Right lobe of liver (tissue), 6 donors: ENCODE data around the gene SELENOM. TPM values are rescaled to one million over a fixed set of nuclear protein-coding genes. Genes with fewer than 3 reads are reported as not detected.

ENCODE experiments used
- ATAC-seq, 4 donors: fragments of 200-7000 bp; cut with Tn5 transposase; one replicate each; pipeline ENCODE4 v1.9.1; 2020; ENCODE audit warnings: mild to moderate bottlenecking in 4 of 4, moderate library complexity in 4 of 4
- DNase-seq, 3 donors: peaks; one replicate each; pipeline ENCODE4 v3.0.0-alpha.2; 2020
- H3K27ac ChIP-seq, 3 donors: fragments of 200-600 bp; one replicate each; pipeline ENCODE4 v1.8.0; 2022
- H3K27me3 ChIP-seq, 2 donors: fragments of 200-600 bp; one replicate each; pipeline ENCODE4 v1.8.0; 2022
- H3K36me3 ChIP-seq, 4 donors: fragments of 200-600 bp; sonication (generic) in 1 of 4; one replicate each; pipeline versions ENCODE4 v1.5.1 to v1.8.0; 2017 to 2022; ENCODE audit warnings: control low read depth in 1 of 4
- H3K4me1 ChIP-seq, 4 donors: fragments of 200-600 bp; sonication (generic) in 1 of 4; one replicate each; pipeline versions ENCODE4 v1.5.1 to v1.8.0; 2017 to 2022; ENCODE audit warnings: control low read depth in 1 of 4
- H3K4me3 ChIP-seq, 3 donors: fragments of 200-600 bp; one replicate each; pipeline ENCODE4 v1.8.0; 2022
- H3K9me3 ChIP-seq, 4 donors: fragments of 200-600 bp; sonication (generic) in 1 of 4; one replicate each; pipeline versions ENCODE4 v1.5.1 to v1.8.0; 2017 to 2022; ENCODE audit warnings: control low read depth in 1 of 4
- POLR2A ChIP-seq: fragments of 450-650 bp; IDR thresholded peaks from one replicate; pipeline ENCODE4 v1.6.1; 2017; ENCODE audit warnings: antibody characterized with exemption, mild to moderate bottlenecking
- WGBS: methylation state at CpG from one replicate; pipeline ENCODE4 v1.1.6; 2018; ENCODE audit warnings: low coverage, low lambda C conversion rate; ENCODE audit not compliant: insufficient coverage; ENCODE audit errors: missing lambda C conversion rate; 5-methylcytosine and 5-hydroxymethylcytosine counted together
- intact Hi-C, 2 donors: fragments of 100-400 bp; cut with DNase I; formaldehyde crosslinking; loops; one replicate each; pipeline versions ENCODE4 v1.11.2 to v1.14.1; 2022
- total RNA-seq, 6 experiments: library from RNA; depleted of rRNA in 2 of 6; stranded (reverse); fragments of >200 nt in 2 of 6; fragmentation: NEBNext Ultra II Directional in 3 of 6; extraction: Animal tissue kit (Norgen Biotek cat#: 25700) in 3 of 6; gene quantifications; one replicate each; pipeline versions ENCODE4 v1.1.0 to v1.2.4, GENCODE V29; 2016 to 2023
- TF ChIP-seq, protein P1 (sequence below), 4 donors: fragments of 200-600 bp in 3 of 4; fragments of 450-650 bp in 1 of 4; IDR thresholded peaks; one replicate each; pipeline versions ENCODE4 v1.5.1 to v1.8.0; 2016 to 2022; ENCODE audit warnings: antibody characterized with exemption in 4 of 4, mild to moderate bottlenecking in 2 of 4
- donor health status: DM: no; HTN: yes; CAD: no.
- donor health status: DM: no; HTN: no; CAD: no.
- donor health status: DM: no; HTN: no; CAD: no.
- donor health status: DM: no; HTN: yes; CAD: no.
- donor health status: DM: no; HTN: yes; CAD: no.

Gene SELENOM
- total RNA-seq, 6 experiments from 2014 or later, result 4.7 to 52.0 (median 9.4) TPM

DNA sequence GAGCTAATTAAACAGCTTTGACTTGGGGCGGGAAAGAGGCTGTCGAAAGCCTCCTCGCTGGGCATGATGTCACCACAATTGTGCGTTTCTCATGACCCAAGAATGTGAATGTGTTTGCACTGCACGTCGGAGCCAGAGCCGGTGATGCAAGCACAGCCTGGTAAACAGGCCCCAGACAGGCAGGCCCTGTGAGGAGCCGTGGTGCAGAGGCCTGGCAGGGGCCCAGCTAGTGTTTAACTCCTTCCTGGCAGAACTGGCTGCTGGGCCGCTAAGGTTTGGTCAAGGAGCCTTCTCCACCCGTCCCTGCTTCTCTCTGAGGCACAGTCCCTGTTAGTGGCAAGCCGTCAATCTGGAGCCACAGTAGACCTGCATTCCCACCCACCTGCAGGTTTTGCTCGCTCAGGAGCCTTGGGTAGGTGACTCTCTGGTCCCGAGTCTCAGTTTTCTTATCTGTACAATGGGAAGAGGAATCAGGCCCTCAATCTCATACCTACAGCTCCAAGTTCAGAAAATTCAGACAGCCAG, 51.7 kb downstream of the SELENOM start:
- Histone ChIP-seq H3K36me3 (no peaks in the 10 kb centered on the region), H3K9me3 (no peaks in the 10 kb centered on the region), H3K27ac (peak overlapping the region; percentile 36 to 59 (median 48)), H3K4me1 (no peaks in the 10 kb centered on the region), H3K27me3 (no peaks in the 10 kb centered on the region), H3K4me3 (no peak overlapping the region)
- ATAC-seq, result peak; percentile 85 to 96 (median 92)
- WGBS, result 29% methylated on average over 7 of the region's 13 CpGs
- intact Hi-C loops, result no loop called here
- TF ChIP-seq, protein P1, sequence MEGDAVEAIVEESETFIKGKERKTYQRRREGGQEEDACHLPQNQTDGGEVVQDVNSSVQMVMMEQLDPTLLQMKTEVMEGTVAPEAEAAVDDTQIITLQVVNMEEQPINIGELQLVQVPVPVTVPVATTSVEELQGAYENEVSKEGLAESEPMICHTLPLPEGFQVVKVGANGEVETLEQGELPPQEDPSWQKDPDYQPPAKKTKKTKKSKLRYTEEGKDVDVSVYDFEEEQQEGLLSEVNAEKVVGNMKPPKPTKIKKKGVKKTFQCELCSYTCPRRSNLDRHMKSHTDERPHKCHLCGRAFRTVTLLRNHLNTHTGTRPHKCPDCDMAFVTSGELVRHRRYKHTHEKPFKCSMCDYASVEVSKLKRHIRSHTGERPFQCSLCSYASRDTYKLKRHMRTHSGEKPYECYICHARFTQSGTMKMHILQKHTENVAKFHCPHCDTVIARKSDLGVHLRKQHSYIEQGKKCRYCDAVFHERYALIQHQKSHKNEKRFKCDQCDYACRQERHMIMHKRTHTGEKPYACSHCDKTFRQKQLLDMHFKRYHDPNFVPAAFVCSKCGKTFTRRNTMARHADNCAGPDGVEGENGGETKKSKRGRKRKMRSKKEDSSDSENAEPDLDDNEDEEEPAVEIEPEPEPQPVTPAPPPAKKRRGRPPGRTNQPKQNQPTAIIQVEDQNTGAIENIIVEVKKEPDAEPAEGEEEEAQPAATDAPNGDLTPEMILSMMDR (IDR thresholded peaks at IDR 0.05), result no peak
- TF ChIP-seq POLR2A, result no peak
- DNase-seq, result peak; percentile 72 to 90 (median 84)

DNA sequence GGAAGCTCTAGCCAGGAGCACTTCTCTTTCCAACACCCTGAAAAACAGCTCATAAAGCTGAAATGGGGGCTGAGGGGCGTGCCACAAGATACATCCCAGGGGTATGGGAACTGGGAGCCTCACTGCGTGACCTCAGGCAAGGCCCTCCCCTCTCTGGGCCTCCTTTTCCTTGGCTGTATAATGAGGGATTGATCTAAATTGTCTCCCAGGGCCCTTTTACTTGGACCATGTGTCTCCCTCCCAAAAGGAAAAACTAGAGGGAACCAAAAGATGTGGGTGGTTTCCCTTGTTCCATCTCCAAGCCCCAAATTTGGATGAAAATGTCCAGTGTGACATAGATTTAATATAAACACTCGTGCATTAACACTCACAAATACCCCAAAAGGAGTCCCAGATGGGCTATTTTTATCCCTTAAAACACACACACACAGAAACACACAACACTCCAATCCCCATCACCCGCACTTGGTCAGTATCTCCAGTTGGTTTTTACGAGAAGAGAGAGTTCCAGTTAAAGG, 52.2 kb downstream of the SELENOM start:
- WGBS, result 40% methylated on average over 4 of the region's 5 CpGs
- Histone ChIP-seq H3K9me3 (no peaks in the 10 kb centered on the region), H3K4me1 (no peaks in the 10 kb centered on the region), H3K36me3 (no peaks in the 10 kb centered on the region), H3K27me3 (no peaks in the 10 kb centered on the region), H3K27ac (peak overlapping the region; percentile 36 to 59 (median 48)), H3K4me3 (no peak overlapping the region)
- ATAC-seq (no peak), DNase-seq (no peak)
- TF ChIP-seq POLR2A, result no peak
- TF ChIP-seq, protein P1 (IDR thresholded peaks at IDR 0.05), result no peak
- intact Hi-C loops, result no loop called here

Other genes with a start within 250 kb of the SELENOM start
- gene MORC2, start 138.8 kb downstream of the SELENOM start, total RNA-seq, result 10 to 100 TPM in 3 of 6 experiments, 1 to 10 TPM in 3; 7.0 to 15.6 (median 10.8) TPM
- 10 to 100 TPM; 20.0 to 28.1 (median 22.7) TPM for gene TUG1, start 138.3 kb downstream of the SELENOM start, total RNA-seq
- 10 to 100 TPM; 16.9 to 54.1 (median 24.3) TPM for gene SMTN, start 26.2 kb downstream of the SELENOM start, total RNA-seq
- under 1 TPM in 4 of 6 experiments, not detected in 2; 0.12 to 0.49 (median 0.26) TPM for gene INPP5J, start 15.4 kb upstream of the SELENOM start, total RNA-seq
- not detected for gene PLA2G3, start 32.9 kb upstream of the SELENOM start, total RNA-seq
- 10 to 100 TPM; 28.7 to 40.8 (median 37.4) TPM for gene RNF185, start 52.6 kb upstream of the SELENOM start, total RNA-seq
- 10 to 100 TPM in 4 of 6 experiments, 1 to 10 TPM in 2; 6.3 to 47.9 (median 19.6) TPM for gene LIMK2, start 104.7 kb upstream of the SELENOM start, total RNA-seq
- 1 to 10 TPM; 1.3 to 6.6 (median 5.6) TPM for gene PIK3IP1, start 184.9 kb upstream of the SELENOM start, total RNA-seq
- 10 to 100 TPM in 4 of 6 experiments, 1 to 10 TPM in 2; 7.4 to 18.8 (median 11.5) TPM for gene PATZ1, start 238.8 kb upstream of the SELENOM start, total RNA-seq